Activated T-cell treated with anti-CD3 and anti-CD28 coated beads for 48 hours (primary cell): Measurements from ENCODE around the gene FIGLA.

ENCODE experiments used
- DNase-seq: peaks from one replicate; pipeline ENCODE4 v3.0.0-alpha.2; 2020; ENCODE audit warnings: low read depth

The FIGLA gene

GRCh38 chr2:70775141-70775540 lies 15.3 kb downstream of the FIGLA start:
- DNase-seq = no peak

- no peak for DNase-seq
These were observed 17.8 kb downstream of the FIGLA start for GRCh38 chr2:70772486-70773155.

GRCh38 chr2:70771446-70771845 lies 19.0 kb downstream of the FIGLA start:
- no peak for DNase-seq

GRCh38 chr2:70769450-70769849 lies 21.0 kb downstream of the FIGLA start:
- no peak for DNase-seq

- DNase-seq = no peak
These were observed 21.8 kb downstream of the FIGLA start for GRCh38 chr2:70768590-70769085.

- peak; percentile 60 for DNase-seq
These were observed 22.5 kb downstream of the FIGLA start, which contains the start of gene ADD2 for GRCh38 chr2:70767699-70768589. Gene ADD2, minus strand, starts transcription at chr2:70768200. Its CDS starts 61,792 bp downstream, at chr2:70706408.

- peak; percentile 11 for DNase-seq
These were observed 23.3 kb downstream of the FIGLA start for GRCh38 chr2:70767079-70767698.

- no peak for DNase-seq
These were observed 23.9 kb downstream of the FIGLA start for GRCh38 chr2:70766357-70767078.

GRCh38 chr2:70765507-70765906 lies 24.9 kb downstream of the FIGLA start:
- no peak for DNase-seq

- no peak for DNase-seq
These were observed 31.0 kb downstream of the FIGLA start for GRCh38 chr2:70759446-70759845.

GRCh38 chr2:70757966-70758365 lies 32.5 kb downstream of the FIGLA start:
- DNase-seq = no peak

- no peak for DNase-seq
These were observed 33.1 kb downstream of the FIGLA start for GRCh38 chr2:70757360-70757759.

GRCh38 chr2:70756128-70756527 lies 34.3 kb downstream of the FIGLA start:
- DNase-seq = no peak

GRCh38 chr2:70753902-70754301 lies 36.5 kb downstream of the FIGLA start:
- no peak for DNase-seq

GRCh38 chr2:70753031-70753430 lies 37.4 kb downstream of the FIGLA start:
- no peak for DNase-seq

GRCh38 chr2:70752396-70752795 lies 38.0 kb downstream of the FIGLA start:
- DNase-seq = no peak

- no peak for DNase-seq
These were observed 38.6 kb downstream of the FIGLA start for GRCh38 chr2:70751881-70752280.

GRCh38 chr2:70750320-70750719 lies 40.1 kb downstream of the FIGLA start:
- no peak for DNase-seq

GRCh38 chr2:70748002-70748784 lies 42.2 kb downstream of the FIGLA start:
- DNase-seq = no peak

- DNase-seq = no peak
These were observed 43.2 kb downstream of the FIGLA start for GRCh38 chr2:70747284-70747683.
